Measurements from ENCODE around the gene SRP14.

SRP14 gene

GRCh38 chr15:40067921-40068624 lies 29.1 kb upstream of the SRP14 start:
- no peak for DNase-seq

GRCh38 chr15:40066589-40066988 lies 27.6 kb upstream of the SRP14 start:
- no peak for DNase-seq

GRCh38 chr15:40065166-40065565 lies 26.2 kb upstream of the SRP14 start:
- no peak for DNase-seq

GRCh38 chr15:40064231-40064894 lies 25.4 kb upstream of the SRP14 start:
- no peak for DNase-seq

GRCh38 chr15:40063563-40064011 lies 24.6 kb upstream of the SRP14 start:
- no peak for DNase-seq

GRCh38 chr15:40062816-40063562 lies 24.0 kb upstream of the SRP14 start:
- no peak for DNase-seq

GRCh38 chr15:40061212-40061901 lies 22.4 kb upstream of the SRP14 start:
- no peak for DNase-seq

GRCh38 chr15:40060236-40060961 lies 21.4 kb upstream of the SRP14 start:
- DNase-seq = no peak

GRCh38 chr15:40059821-40060220 lies 20.8 kb upstream of the SRP14 start:
- no peak for DNase-seq

- no peak for DNase-seq
Observed at GRCh38 chr15:40058476-40059140, 19.6 kb upstream of the SRP14 start.

GRCh38 chr15:40055576-40056293 lies 16.8 kb upstream of the SRP14 start:
- DNase-seq = no peak

- no peak for DNase-seq
Observed at GRCh38 chr15:40054855-40055575, 16.0 kb upstream of the SRP14 start.

GRCh38 chr15:40054605-40054854 lies 15.5 kb upstream of the SRP14 start:
- no peak for DNase-seq

- DNase-seq = no peak
Observed at GRCh38 chr15:40053831-40054604, 15.0 kb upstream of the SRP14 start.

- DNase-seq = no peak
Observed at GRCh38 chr15:40053079-40053830, 14.3 kb upstream of the SRP14 start.

GRCh38 chr15:40052604-40053003 lies 13.6 kb upstream of the SRP14 start:
- DNase-seq = no peak

GRCh38 chr15:40051616-40052415 lies 12.8 kb upstream of the SRP14 start:
- DNase-seq = peak; percentile 31

- DNase-seq = no peak
Observed at GRCh38 chr15:40050788-40051470, 11.9 kb upstream of the SRP14 start.

Measured in hematopoietic multipotent progenitor cell treated with erythropoietin and hydrocortisone succinate and interleukin-3 and kit ligand, for 8 days (in vitro differentiated cells).